Liver (tissue), 2 donors: ENCODE measurements around the gene EPB41L1.

Source experiments
- EGR1 ChIP-seq, 2 donors: IDR thresholded peaks; 2 replicates each; pipeline ENCODE4 v1.6.1; 2016 to 2018; ENCODE audit warnings: antibody characterized with exemption in 2 of 2, low read depth in 2 of 2
- GABPA ChIP-seq, 2 donors: IDR thresholded peaks in 1 of 2; conservative IDR thresholded peaks in 1 of 2; 2 replicates each; pipeline ENCODE4 v1.6.1; 2016; ENCODE audit warnings: antibody characterized with exemption in 2 of 2, mild to moderate bottlenecking in 1 of 2, moderate library complexity in 1 of 2
- NR2F2 ChIP-seq: IDR thresholded peaks from 2 replicates; pipeline ENCODE4 v1.6.1; 2016; ENCODE audit warnings: antibody characterized with exemption
- REST ChIP-seq: IDR thresholded peaks from 2 replicates; pipeline ENCODE4 v1.6.1; 2016; ENCODE audit warnings: antibody characterized with exemption, mild to moderate bottlenecking
- donor health status: healthy.

DNA sequence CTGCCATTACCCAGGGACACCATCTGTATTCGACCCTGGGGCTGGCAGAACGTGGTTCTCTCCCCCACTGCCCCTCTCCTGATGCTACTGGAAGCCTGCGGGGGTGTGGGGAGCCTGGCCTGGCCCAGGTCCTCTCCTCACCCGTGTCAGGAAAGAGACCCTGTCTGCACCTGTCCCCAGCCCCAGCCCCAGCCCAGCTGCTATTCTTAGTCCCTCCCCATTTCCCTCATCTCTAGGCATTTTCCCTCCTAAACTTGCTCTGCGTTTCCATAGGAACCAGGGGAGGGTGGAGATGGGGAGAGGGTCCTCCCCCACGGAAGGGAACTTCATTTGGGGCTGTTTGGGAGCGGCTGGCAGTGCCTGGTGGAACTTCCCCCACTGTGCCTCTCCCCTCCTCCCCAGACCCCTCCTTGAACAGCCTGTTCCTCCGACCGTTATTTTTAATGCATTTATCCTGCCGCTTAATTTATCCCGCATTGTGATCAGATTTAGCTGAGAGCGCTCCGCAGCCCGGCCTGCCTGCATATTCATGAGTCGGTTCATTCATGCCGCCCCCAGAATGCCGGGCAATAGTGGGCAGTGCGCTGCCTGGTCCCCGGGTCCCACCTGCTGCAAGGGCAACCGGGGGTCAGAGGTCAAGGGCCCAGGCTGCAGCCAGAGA is 119.8 kb downstream of the EPB41L1 start:
- TF ChIP-seq EGR1 (IDR thresholded peaks at IDR 0.05; ENCODE audit: low read depth in 2 of 2) (no peak), NR2F2 (no peak), REST (no peak), GABPA (IDR thresholded peaks at IDR 0.05 in 1 of 2, conservative IDR thresholded peaks at IDR 0.05 in 1 of 2) (no peak)
